GM21528 (cell line): Measurements from ENCODE around the gene FBN3.

Experiments used
- ATAC-seq: cut with Tn5 transposase; IDR thresholded peaks from one replicate; pipeline ENCODE4 v1.9.1; 2021; ENCODE audit warnings: mild to moderate bottlenecking, moderate library complexity; ENCODE audit not compliant: unreplicated experiment, low FRiP score

The FBN3 gene

DNA sequence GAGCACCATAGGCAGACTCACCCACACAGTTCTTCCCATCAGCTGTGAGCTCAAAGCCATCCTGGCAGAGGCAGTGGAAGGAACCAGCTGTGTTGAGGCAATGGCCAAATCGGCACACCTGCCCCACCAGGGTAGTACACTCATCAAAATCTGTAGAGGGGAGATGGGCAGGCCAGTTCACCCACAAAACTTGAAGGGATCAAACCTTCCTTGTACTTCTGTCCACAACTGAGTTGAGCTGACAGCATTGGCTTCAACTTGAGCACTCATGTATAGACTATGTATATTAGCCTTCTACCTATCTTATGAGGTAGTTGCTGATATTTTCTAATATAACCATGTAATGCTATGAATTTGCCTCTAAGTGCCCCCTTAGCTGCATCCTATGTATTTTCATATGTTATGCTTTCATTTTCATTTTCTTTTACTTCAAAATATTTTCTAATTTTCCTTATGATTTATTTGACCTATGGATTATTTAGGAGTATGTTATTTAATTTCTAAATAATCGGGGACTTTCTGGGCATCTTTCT is 54.0 kb downstream of the FBN3 start:
- ATAC-seq, result no peak

GRCh38 chr19:8094336-8094735 is 55.1 kb downstream of the FBN3 start:
- ATAC-seq, result no peak

DNA sequence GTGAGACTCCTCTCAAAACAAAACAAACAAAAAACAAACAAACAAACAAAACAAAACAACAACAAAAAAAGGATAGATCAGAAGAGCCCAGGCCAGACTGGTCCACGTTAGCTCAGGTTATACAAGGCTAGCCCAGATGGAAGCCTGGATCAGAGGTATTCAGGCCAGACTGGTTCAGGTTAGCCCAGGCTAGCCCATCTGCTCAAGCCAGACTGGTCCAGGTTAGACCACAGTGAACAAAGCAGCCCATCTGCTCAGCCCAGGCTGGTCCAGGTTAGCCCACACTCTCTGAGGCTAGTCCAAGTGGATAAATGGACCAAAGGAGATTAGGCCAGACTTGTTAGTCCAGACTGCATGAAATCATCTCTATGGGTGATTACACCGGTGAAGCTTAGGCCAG is 55.7 kb downstream of the FBN3 start:
- no peak for ATAC-seq

DNA sequence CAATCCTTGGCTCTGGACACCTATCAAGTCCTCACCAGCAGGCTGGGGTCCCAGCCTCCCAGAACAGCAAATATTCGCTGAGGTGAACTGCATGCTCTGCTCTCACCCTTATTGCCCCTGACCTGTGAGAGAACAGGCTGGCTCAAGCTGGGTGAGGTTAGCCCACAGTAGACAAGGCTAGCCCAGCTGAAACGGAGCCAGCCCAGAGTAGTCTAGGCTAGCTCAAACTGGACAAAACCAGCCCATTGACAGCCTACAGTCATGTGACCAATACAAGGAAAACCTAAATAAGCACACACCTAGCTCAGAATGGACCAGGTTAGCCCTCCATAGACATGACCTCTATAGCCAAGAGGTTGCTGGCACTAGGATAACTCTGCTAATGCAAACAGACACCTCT is 58.4 kb downstream of the FBN3 start:
- ATAC-seq, result no peak

GRCh38 chr19:8089664-8090601 is 59.5 kb downstream of the FBN3 start:
- ATAC-seq, result no peak

- ATAC-seq, result no peak
Observed at GRCh38 chr19:8088752-8089663, 60.4 kb downstream of the FBN3 start.

- ATAC-seq, result no peak
Observed at GRCh38 chr19:8087876-8088275, 61.5 kb downstream of the FBN3 start.

- no peak for ATAC-seq
Observed at GRCh38 chr19:8086849-8087248, 62.5 kb downstream of the FBN3 start.

DNA sequence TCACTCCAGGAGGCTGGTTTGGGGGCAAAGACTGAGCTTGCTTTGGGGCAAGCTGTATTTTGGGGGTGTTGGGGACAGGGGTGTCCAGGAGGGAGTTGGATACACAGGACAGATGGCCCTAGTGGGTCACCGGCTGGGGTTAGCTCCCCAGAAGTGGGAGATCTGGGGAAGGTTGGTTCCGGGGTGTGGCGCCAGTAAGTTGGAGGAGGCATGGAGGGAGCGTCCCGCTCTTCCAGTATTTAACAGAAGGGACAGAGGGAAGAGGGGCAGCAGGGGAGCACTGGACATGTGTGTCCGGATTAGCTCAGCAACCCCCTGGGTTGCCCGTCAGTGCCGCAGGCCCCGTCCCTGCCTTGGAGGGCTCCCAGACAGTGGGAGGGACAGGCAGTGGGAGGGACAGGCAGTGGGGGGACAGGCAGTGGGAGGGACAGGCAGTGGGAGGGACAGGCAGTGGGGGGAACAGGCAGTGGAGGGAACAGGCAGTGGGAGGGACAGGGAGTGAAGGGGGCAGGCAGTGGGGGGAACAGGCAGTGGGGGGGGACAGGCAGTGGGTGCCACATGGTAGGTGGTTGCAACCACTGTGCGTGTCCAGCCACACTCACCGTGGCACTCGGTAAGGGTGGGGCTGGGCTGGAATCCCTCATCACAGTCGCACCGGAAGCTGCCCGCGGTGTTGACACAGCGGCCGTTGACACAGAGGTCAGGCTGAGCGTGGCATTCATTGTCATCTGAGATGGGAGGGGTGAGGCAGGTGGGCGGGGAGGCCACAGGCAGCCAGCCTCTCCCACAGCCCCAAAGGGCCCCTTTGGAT is 63.6 kb downstream of the FBN3 start:
- ATAC-seq, result no peak

DNA sequence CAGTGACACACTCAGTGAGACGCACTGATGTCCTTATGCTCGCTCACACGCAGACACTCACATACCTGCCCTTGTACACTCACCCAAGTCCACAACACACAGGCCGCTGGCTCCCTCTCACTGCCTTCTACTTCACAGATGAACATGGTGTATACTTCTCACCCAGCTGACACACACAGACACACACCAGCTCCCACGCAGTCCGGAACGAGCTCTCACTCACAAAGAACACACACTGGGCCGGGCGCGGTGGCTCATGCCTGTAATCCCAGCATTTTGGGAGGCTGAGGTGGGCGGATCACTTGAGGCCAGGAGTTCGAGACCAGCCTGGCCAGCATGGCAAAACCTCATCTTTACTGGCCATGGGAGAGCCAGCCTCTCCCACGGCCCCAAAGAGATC is 65.2 kb downstream of the FBN3 start:
- ATAC-seq, result no peak

GRCh38 chr19:8083141-8083540 is 66.3 kb downstream of the FBN3 start:
- no peak for ATAC-seq

DNA sequence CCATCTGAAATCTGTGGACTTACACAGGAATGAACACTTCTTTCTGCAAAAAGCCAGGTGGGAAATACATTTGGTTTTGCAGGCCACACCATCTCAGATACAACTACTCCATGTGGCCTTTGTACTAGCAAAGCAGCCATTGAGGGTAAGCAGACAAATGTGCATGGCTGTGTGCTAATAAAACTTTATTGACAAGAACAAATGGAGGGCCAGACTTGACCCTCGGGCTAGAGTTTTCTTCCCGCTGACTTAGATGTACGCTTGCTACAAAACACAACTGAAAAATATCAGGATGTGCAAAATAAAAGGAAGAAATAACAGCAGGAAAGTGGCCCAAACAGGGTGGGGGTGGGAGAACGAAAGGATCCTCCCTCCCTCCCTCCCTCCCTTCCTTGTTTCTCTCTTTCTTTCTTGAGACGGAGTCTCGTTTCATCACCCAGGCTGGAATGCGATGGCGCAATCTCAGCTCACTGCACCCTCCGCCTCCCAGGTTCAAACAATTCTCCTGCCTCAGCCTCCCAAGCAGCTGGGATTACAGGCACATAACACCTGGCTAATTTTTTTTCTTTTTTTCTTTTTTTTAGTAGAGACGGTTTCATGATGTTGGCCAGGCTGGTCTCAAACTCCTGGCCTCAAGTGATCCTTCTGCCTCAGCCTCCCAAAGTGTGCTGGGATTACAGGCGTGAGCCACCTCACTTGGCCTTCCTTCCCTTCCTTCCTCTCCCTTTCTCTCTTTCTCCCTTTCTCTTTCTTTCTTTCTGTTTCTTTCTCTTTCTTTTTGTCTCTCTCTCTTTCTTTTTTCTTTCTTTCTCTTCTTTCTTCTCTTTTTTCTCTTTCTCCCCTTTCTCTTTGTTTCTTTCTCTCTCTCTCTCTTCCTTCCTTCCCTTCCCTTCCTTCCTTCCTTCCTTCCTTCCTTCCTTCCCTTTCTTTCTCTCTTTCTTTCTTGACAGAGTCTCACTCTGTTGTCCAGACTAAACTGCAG is 67.5 kb downstream of the FBN3 start:
- ATAC-seq, result no peak

- ATAC-seq, result no peak
Observed at GRCh38 chr19:8080832-8081231, 68.6 kb downstream of the FBN3 start.

DNA sequence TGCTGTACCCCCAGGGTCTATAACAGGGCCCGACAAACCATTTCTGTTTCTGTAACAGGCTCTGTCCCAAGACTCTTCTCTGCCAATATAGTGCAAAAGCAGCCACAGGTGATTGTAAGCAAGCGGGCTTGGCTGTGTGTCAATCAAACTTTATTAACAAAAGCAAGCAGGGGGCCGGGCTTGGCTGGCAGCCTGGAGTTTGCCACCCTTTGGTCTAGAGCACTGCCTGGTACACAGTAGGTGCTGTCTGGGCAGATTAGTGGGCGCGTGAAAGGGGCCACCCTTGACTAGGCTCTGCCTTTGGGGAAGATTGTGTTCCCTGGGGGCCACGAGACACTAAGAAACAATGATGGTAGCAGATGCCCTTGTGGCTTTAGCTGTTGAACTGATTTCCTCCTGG is 69.4 kb downstream of the FBN3 start:
- no peak for ATAC-seq

DNA sequence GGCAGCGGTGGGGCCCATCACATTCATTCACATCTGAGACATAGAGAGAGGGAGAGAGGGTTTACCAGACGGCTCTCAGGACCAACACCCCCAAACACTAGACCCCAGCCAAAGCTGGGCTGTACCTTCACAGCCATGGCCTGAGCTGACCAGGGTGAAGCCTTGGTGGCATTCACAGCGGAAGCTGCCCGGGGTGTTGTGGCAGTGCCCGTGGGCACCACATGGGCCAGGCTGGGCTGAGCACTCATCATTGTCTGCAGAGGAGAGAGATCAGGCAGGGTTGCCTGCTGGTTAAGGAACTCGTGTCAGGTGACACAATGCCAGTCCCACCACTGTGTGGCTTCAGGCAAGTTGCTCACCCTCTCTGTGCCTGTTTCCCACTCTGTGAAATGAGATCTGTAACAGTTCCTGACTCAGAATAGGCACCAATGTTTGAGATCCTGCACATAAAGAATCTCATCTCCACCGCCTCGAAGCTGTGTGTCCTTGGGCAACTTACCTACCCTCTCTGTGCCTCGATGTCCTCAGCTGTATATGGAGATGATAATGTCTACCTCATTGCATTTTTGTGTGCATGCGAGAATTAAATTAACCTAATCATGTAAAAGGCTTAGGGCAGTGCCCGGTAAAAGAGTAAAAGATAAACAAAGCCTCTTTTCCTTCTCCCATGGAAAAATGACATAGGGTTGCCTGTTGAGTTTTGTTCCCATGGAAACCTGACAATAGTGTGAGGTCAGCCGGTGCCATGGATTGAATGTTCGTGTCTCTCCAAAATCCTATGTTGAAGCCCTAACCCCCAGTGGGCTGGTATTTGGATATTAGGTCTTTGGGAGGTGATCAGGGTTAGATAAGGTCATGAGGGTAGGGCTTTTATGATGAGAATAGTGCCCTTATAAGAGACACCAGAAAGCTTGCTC is 74.0 kb downstream of the FBN3 start:
- no peak for ATAC-seq

GRCh38 chr19:8074501-8074900 is 74.9 kb downstream of the FBN3 start:
- no peak for ATAC-seq

GRCh38 chr19:8071912-8072311 is 77.5 kb downstream of the FBN3 start:
- ATAC-seq, result no peak
